HCT116 (cell line): ENCODE data around the gene ALMS1.

Experiments used
- EZH2 ChIP-seq: fragments of 200-600 bp; sonication (generic); IDR thresholded peaks from 2 replicates; pipeline ENCODE4 v1.6.1; 2017; ENCODE audit warnings: antibody characterized with exemption, mixed run types
- RAD21 ChIP-seq: IDR thresholded peaks from 2 replicates; pipeline ENCODE4 v1.6.1; 2012; ENCODE audit warnings: low read depth, mild to moderate bottlenecking
- SP1 ChIP-seq: IDR thresholded peaks from 2 replicates; pipeline ENCODE4 v1.6.1; 2012; ENCODE audit warnings: low read depth

GRCh38 chr2:73426176-73426575 is 40.5 kb downstream of the ALMS1 start:
- TF ChIP-seq EZH2 (no peak), SP1 (no peak), RAD21 (no peak)
